22Rv1 (cell line): ENCODE results near the gene GP1BB.

Source experiments
- H3K27ac ChIP-seq: fragments of 450-650 bp; 2 replicates; pipeline ENCODE4 v1.5.1; 2017
- ZFX ChIP-seq: fragments of 450-650 bp; IDR thresholded peaks from 2 replicates; pipeline ENCODE4 v1.6.1; 2017; ENCODE audit warnings: antibody characterized with exemption, borderline replicate concordance
- TF ChIP-seq, protein P1 (sequence below): fragments of 450-650 bp; IDR thresholded peaks from 2 replicates; pipeline ENCODE4 v1.5.1; 2017; ENCODE audit warnings: mild to moderate bottlenecking

GP1BB gene

DNA sequence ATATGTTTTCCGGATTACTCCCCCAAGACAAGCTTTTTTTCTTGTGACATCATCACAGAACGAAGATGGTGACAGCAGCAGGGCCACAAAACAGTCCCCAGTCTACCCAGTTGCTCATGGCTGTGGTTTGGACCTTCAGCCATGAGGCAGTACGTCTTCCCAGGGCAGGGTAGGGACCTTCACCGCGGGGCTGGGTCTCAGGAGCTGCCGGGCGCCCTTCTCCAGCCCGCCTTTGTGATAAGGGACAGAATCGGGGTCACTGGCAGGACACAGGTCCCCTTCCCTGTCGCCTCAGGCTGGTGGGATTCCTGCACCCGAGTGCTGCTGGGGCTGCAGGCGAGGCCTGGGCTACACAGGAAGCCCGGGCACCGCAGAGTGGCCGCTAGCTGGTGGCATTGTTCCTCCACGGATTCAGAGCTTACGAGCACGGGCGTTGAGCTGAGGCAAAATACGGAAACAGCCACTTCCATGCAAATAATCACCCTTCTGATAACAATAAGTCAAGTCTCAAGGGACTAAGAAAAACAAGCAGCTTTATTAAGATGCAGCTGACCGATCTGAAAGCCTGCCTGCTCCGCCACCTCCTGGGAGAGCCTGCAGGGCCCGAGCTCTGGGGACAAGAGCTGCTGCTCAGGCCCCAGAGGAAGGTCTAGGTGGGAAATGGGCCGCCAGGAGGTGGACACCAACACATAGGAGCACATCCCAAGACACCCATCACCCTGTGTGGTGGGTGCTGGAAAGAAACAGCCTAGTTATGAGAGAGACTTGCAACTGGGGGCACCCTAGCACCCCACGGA, 49.5 kb downstream of the GP1BB start:
- no peak for TF ChIP-seq ZFX
- TF ChIP-seq, protein P1, sequence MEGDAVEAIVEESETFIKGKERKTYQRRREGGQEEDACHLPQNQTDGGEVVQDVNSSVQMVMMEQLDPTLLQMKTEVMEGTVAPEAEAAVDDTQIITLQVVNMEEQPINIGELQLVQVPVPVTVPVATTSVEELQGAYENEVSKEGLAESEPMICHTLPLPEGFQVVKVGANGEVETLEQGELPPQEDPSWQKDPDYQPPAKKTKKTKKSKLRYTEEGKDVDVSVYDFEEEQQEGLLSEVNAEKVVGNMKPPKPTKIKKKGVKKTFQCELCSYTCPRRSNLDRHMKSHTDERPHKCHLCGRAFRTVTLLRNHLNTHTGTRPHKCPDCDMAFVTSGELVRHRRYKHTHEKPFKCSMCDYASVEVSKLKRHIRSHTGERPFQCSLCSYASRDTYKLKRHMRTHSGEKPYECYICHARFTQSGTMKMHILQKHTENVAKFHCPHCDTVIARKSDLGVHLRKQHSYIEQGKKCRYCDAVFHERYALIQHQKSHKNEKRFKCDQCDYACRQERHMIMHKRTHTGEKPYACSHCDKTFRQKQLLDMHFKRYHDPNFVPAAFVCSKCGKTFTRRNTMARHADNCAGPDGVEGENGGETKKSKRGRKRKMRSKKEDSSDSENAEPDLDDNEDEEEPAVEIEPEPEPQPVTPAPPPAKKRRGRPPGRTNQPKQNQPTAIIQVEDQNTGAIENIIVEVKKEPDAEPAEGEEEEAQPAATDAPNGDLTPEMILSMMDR, result no peak

DNA sequence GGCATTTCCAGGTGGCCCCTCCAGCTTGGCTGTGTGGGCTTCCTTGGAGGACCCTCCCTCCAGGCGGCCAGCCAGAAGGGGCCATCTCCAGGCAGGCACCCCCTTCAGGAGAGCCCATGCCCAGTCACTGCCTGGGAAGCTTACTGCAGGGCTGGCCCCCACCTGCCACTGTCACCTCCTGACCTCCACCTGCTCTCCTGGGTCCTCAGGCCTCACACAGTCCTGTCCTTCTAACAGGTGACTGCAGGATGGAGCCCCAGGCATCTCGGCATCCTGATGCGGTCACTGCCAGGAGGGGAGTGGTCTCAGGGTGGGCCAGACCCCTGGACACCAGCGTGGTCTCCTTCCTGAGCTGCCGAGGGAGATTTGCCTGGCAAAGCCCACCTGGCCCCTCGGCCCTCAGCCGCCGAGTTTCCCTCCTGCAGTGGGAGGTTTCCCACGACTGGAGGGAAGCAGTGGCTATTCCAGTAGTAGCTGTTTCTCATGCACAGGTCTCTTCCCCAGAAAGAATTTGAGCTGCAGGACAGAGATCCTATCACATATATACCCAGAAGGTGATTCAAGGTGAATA, 50.2 kb downstream of the GP1BB start:
- TF ChIP-seq, protein P1, result no peak
- TF ChIP-seq ZFX, result no peak
- no peak overlapping the region for H3K27ac ChIP-seq

More for the DNA sequence above, 49.5 kb downstream of the GP1BB start:
- H3K27ac ChIP-seq, result no peak overlapping the region
